ENCODE measurements around the gene SYNM. TPM values are rescaled to one million over a fixed set of nuclear protein-coding genes. Genes with fewer than 3 reads are reported as not detected.

Gene SYNM
- total RNA-seq, 1 donor from 2014 or later, result 22.0 TPM

DNA sequence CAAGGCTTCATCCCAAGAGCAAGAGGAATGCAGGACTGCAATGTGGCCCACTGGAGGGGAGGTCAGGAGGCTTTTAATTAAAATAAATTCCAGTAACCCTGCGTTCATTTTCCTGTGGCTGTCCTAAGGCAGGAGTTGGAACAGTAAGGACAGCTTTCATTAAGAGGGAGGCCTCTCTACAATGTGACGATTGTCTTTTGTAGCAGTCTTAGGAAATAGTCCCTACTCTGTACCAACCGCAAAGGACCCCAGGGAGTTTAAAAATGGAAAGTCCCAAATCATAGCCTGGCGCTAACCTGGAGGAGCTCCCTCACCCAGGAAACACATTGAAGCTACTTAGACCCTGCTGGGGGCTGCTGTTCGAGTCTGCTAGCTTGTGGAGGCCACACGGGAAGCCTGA is 62.8 kb downstream of the SYNM start:
- DNase-seq, result no peak

DNA sequence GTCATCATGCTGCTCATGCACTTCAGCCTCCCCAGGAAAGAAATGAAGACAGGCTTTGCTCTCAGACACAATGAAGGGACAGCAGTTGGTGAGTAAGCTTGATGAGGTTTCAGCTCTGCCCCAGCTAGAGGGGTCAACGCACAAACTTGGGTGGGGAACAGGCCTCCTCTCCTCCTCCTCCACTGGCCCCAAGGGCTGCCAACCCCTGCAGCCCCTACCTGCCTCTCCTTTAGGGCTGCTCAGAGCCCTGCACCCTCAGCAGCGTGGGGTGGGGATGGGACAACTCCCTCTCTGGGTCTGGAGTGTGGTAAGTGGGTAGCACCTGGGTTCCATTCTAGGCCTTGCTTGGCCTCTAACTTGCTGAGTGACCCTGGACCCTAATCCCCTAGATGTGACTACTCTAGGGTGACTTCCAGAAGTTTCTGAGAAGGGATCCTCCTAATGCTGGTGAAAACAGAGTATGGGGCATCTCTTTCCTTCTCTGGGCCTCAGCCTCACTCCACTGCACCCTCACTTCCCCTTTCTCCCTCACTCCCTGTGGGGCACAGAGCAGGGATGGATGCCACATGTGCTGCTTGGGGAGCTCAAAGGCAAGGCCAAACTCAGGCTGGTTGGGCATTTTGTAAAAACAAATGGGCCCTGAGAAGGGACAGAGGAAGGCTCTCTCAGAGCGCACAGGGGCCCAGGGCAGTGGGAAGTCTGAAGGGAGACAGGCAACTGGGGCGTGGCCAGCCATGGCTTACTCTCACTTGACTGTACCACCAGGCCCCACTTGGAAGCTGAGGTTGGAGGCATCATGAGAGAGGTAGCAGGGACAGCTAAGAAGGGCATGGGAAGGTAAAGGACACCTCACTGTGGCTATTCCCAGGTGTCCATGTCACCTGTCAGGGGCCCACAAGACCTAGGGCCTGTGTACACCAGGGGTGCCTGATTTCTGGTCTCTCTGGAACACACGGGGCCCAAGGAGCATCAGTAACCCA is 64.0 kb downstream of the SYNM start:
- no peak for DNase-seq

DNA sequence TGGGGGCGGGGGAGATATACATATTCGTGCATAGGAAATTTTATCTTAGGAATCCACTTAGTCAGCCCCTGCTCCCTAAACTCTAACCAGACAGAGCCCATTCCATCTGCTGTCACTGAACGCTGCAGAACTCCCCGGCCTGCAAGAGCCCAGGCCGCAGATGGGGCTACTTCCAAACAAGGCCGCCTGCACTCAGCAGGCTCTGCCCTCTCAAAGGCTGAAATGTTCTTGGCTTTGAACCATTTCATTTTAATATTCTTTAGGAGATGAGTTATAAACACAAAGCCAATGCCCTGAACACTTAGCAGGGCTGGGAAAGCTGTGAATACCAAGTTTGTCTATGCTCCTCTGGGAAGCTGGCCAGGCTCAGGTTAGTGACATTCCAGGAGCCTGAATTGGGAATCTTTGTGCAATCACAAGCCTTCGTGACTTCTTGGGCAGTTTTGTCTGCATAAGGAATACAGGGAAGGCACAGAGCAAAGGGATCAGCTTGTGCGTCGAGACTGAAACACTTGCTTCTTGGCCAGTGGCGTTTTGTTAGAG is 65.0 kb downstream of the SYNM start:
- DNase-seq, result no peak

DNA sequence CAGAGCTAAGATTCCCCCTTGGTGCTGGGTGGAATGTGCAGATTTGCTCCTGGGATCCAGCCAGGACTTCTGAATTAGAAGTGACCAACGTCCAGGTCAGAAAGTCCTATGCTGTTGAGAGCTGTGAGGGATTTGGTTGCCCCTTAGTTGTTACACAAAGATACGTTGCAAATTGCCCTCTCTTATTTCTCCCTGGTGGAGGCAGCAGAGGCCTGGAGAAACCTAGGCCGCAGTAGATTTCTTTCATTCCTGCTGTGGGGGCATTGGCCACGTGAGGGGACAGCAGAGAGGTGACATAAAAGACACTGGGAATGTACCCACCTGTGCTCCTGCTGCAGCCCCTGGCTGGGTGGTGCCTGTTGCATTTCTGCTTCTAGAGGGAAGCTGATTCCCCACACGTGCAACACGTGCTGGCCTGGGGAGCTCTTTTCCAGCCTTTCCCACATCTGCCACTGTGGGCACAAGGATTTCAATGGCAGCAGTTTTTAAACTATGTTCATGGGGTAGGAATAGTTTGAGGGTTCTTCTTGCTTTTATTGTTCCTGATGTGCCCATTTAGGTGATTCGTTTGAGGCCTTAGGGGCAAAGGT is 65.7 kb downstream of the SYNM start:
- DNase-seq, result no peak

DNA sequence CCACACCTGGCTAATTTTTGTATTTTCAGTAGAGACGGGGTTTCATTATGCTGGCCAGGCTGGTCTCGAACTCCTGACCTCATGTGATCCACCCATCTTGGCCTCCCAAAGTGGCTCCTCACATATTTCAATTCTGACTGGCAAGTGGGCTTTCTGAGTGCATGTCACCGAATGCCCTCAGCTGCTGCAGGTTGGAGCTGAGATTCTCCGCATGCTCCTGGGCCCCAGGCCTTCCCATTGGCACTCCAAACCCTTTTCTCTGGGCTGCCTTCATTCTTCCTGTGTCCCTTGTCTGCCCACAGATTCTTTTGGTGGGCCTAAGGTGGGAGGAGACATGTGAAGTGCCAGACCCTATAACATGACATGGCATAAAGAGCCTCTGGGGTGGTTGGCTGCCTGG is 67.3 kb downstream of the SYNM start:
- DNase-seq, result no peak

DNA sequence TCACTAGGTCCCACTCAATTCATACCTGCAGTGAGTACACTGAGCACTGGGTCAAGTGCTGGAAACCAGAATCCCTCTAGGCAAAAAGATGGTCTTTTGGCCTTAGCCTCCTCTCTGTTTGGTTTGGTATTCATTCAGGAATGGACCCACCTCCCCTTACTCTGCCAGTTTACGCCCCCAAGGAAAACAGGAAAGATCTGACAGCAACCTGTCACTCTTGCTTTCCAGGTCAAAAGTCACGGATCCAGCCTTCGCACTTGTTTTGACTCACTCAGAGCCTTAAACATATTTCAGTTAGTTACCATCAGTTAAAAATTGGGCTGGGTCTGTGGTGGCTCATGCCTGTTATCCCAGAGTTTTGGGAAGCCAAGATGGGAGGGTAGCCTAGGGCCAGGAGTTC is 68.1 kb downstream of the SYNM start:
- DNase-seq, result no peak

DNA sequence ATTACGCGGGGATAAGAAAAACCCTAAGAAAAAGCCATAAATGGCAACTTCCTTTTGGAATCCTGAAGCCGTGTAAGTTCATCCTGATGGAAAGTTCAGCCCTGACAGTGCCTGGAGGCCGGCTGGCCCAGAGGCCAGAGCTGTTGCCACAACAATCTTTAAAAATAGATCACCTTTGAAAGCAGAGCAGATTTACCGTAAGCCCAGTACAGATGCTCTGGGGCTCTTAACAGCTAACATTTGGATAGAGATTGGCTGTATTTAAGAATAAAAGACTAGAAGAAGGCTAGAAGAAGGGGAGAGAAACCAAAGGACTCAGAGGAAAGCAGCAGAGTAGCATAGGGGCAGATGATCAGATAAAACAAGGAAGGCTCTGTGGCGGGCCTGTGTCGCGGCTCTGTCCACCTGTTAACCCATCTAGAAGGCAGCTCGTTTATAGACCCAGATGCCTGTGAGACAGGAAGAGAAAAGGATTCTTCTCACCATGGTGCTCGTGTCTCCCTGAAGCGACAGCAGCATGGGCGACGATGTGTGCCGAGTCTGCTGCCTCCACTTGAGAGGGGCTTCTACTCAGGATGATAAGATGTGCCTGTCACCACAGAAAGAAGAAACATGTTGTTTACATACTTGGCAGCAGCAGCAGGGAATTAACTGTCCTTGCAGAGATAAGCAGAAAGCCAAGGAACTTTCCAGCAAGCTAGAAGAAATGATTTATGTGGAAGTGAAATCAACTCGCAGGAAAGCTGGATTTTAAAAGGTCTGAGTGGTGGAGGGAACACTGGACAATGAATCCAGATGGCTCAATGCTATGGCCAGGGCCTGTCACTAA is 69.9 kb downstream of the SYNM start:
- DNase-seq, result no peak

DNA sequence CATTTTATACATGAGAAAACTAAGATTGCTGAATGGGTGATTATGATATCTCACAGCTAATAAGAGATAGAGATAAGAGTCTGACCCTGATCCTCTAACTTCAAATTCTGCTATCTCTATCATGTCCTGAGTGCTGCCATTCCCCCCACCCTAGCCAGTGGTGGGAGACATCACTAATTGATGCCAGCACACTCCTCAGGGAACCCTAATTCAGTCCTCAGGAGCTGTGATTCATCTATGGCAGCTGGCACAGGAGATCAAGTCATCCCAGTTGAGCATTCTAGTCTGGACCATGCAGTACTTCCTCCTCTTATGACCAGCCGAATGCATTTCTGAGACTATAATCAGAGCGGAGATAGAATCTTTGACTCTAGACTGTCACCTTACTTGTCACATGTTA is 71.9 kb downstream of the SYNM start:
- DNase-seq, result no peak

DNA sequence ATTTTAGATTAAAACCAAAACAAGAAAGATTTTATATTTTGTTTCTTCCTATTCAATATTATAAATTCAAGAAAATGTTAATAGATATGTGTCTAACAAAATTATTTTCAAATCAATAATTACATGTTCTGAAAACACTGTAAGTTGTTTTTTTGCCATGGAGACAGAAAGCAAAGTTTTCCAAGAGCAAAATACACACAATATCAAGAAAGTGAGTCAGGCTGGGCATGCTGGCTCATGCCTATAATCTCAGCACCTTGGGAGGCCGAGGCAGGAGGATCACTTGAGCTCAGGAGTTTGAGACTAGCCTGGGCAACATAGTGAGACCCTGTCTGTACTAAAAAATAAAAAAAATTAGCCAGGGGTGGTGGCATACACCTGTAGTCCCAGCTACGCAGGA is 72.8 kb downstream of the SYNM start:
- no peak for DNase-seq

DNA sequence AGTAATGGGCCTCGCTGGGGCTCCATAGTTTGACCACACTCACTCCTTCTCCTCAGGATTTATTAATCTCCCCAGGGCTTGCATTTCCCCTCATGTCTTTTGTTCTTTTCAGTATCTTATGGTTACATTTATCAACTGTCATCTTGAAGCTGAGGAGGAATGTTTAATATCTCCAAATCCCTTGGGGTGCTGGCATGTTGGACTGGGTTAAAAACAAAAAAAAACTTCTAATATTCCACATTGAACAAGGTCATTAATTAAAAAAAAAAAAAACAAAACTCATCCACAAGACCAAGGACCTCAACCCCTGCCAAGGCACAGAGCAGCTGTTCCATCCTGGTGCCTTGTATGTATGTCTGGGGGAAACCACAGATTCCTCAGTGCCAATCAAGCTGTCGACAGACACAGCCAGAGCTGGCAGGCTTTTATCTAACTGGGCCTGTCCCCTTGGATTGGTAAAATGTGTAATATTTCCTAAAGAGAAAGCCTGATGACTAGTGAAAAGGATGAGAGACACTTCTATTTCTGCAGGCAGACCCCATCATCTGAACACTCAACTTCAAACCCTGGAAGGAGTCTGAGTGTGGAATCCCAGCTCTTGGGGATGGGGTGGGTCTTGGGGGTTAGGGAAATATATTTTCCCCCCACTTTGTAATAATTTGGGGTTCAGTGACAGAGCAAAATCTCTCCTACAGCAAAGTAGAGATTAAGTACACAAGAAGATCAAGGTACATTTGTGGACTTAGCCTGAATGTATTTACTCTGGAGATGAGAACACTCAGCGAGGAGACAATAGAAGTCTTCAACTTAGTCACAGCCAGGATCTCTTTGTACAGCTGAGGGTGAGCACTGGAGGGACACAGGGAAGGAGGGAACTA is 75.4 kb downstream of the SYNM start:
- DNase-seq, result no peak

DNA sequence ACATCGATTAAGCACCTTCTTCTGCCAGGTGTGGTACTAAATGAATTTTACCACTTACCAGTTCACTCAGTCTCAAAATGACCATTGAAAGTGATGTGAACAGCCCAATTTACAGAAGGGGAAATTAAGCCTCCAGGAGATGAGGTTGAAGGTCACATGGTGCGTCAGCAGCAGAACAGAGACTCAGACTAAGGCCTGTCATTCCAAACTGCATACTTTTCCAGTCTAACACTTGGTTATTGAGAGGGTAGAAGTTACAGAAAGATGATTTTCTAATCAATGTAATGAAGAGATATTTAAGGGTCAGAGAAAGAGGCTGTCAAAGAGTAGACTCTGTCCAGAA is 76.1 kb downstream of the SYNM start:
- no peak for DNase-seq

DNA sequence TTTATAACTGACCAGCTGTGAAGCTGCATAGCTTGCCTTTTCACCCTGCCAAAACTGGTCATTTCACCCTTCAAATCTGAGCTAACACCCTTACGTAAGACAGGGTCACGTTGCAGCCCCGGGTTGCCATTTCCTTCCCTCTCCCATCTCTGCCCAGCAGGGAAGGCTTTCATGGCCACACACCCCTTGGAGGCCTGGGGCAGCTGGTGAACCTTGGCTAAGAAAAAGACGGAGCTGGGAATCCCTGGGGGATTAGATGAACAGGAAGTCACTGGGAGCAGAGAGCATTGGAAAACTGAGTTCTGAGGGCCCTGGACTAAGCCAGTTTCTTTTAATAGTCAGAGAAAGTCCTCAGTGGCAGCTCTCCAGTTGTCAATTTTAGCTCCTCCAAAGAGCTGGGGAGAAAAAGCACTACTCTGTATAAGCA is 76.7 kb downstream of the SYNM start:
- no peak for DNase-seq

DNA sequence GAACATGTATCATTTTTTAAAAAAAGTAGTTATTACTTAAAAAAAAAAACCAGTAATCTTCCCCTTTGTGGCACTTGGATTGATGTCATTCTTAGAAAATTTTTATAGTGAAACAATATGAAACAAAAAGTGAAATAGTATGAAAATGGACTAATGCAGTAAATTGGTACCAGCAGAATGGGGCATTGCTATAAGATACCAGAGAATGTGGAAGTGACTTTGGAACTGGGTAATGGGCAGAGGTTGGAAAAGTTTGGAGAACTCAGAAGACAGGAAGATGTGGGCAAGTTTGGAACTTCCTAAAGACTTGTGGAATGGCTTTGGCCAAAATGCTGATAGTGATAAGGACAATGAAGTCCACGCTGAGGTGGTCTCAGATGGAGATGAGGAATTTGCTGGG is 77.9 kb downstream of the SYNM start:
- no peak for DNase-seq

Other genes starting within 250 kb of the SYNM start
- not detected for gene PGPEP1L, start 97.3 kb upstream of the SYNM start, total RNA-seq
- gene TTC23, start 144.5 kb downstream of the SYNM start, total RNA-seq, result 29.8 TPM
- 26.0 TPM for gene LRRC28, start 146.4 kb downstream of the SYNM start, total RNA-seq

Data from skin of body (tissue), 2 donors.